ENCODE data around the gene FGF21.
A peak's percentile ranks its signal among the peaks of the same experiment; 100 is the strongest.

Gene FGF21

GRCh38 chr19:48722196-48722708 lies 33.1 kb upstream of the FGF21 start:
- H3K36me3 ChIP-seq (ENCODE audit: low read depth) = no peaks in the 10 kb centered on the region
- peaks cover 13% of the 10 kb centered on the region for H3K4me1 ChIP-seq (ENCODE audit: insufficient read depth, poor library complexity, severe bottlenecking)
- no peak for ATAC-seq (ENCODE audit: low read depth)
- no peak overlapping the region for H3K27ac ChIP-seq (ENCODE audit: poor library complexity, severe bottlenecking)
- no peaks in the 10 kb centered on the region for H3K9me3 ChIP-seq (ENCODE audit: severe bottlenecking)
- TF ChIP-seq, protein P1, sequence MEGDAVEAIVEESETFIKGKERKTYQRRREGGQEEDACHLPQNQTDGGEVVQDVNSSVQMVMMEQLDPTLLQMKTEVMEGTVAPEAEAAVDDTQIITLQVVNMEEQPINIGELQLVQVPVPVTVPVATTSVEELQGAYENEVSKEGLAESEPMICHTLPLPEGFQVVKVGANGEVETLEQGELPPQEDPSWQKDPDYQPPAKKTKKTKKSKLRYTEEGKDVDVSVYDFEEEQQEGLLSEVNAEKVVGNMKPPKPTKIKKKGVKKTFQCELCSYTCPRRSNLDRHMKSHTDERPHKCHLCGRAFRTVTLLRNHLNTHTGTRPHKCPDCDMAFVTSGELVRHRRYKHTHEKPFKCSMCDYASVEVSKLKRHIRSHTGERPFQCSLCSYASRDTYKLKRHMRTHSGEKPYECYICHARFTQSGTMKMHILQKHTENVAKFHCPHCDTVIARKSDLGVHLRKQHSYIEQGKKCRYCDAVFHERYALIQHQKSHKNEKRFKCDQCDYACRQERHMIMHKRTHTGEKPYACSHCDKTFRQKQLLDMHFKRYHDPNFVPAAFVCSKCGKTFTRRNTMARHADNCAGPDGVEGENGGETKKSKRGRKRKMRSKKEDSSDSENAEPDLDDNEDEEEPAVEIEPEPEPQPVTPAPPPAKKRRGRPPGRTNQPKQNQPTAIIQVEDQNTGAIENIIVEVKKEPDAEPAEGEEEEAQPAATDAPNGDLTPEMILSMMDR (IDR thresholded peaks at IDR 0.05; ENCODE audit: poor library complexity, severe bottlenecking) = no peak
- no peaks in the 10 kb centered on the region for H3K27me3 ChIP-seq (ENCODE audit: insufficient read depth, poor library complexity, severe bottlenecking)
- H3K4me3 ChIP-seq (ENCODE audit: severe bottlenecking) = no peak overlapping the region
- no peak for DNase-seq (ENCODE audit: low spot score)

- no peak for DNase-seq (ENCODE audit: low spot score)
- Histone ChIP-seq H3K27me3 (ENCODE audit: insufficient read depth, poor library complexity, severe bottlenecking) (no peaks in the 10 kb centered on the region), H3K4me3 (ENCODE audit: severe bottlenecking) (no peak overlapping the region), H3K4me1 (ENCODE audit: insufficient read depth, poor library complexity, severe bottlenecking) (peaks cover 13% of the 10 kb centered on the region), H3K36me3 (ENCODE audit: low read depth) (no peaks in the 10 kb centered on the region), H3K9me3 (ENCODE audit: severe bottlenecking) (no peaks in the 10 kb centered on the region), H3K27ac (ENCODE audit: poor library complexity, severe bottlenecking) (peak overlapping the region; percentile 75)
- TF ChIP-seq, protein P1 (IDR thresholded peaks at IDR 0.05; ENCODE audit: poor library complexity, severe bottlenecking) = no peak
- ATAC-seq (ENCODE audit: low read depth) = peak; percentile 52
Measured at GRCh38 chr19:48724796-48725753, 30.2 kb upstream of the FGF21 start.

GRCh38 chr19:48726556-48726955 lies 28.8 kb upstream of the FGF21 start:
- H3K27ac ChIP-seq (ENCODE audit: poor library complexity, severe bottlenecking) = no peak overlapping the region
- no peak overlapping the region for H3K4me3 ChIP-seq (ENCODE audit: severe bottlenecking)
- no peak for ATAC-seq (ENCODE audit: low read depth)
- H3K9me3 ChIP-seq (ENCODE audit: severe bottlenecking) = no peaks in the 10 kb centered on the region
- H3K4me1 ChIP-seq (ENCODE audit: insufficient read depth, poor library complexity, severe bottlenecking) = peaks cover 13% of the 10 kb centered on the region
- no peaks in the 10 kb centered on the region for H3K27me3 ChIP-seq (ENCODE audit: insufficient read depth, poor library complexity, severe bottlenecking)
- TF ChIP-seq, protein P1 (IDR thresholded peaks at IDR 0.05; ENCODE audit: poor library complexity, severe bottlenecking) = no peak
- no peak for DNase-seq (ENCODE audit: low spot score)
- no peaks in the 10 kb centered on the region for H3K36me3 ChIP-seq (ENCODE audit: low read depth)

DNA sequence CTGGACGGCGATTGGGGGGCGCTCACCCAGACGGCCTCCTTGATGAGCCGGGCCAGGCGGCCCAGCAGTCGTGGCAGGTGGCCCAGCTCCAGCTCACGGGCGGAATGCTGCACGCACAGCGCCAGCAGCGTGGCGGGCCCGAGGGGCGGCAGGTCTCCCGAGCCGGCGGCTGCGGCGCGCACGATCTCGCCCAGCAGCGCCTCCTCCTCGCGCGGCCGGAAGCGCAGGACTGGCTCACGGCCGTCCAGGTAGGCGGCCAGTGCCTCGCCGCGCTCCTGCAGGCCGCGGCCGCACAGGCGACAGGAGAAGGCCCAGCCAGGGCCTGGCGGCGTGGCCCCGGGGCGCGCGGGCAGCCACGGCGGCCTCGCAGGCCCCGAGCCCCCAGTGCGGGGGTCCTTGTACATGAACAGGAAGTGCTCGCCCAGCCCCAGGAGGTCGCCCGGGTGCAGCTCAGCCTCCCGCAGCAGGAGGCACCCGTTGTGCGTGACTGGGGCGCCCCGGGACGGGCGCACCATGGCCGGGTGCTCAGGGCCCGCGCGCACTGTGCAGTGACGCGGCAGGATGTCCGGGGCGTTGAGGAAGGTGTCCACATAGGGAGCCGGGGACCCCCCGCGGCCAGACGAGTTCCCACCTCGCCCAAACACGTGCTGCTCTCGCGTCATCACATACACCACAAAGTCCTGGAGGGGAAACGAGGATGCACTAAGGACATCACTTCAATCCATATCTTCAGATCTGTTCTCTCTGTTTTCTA lies 26.2 kb upstream of the FGF21 start:
- Histone ChIP-seq H3K27ac (ENCODE audit: poor library complexity, severe bottlenecking) (no peak overlapping the region), H3K36me3 (ENCODE audit: low read depth) (no peaks in the 10 kb centered on the region), H3K27me3 (ENCODE audit: insufficient read depth, poor library complexity, severe bottlenecking) (no peaks in the 10 kb centered on the region), H3K4me1 (ENCODE audit: insufficient read depth, poor library complexity, severe bottlenecking) (peaks cover 13% of the 10 kb centered on the region), H3K9me3 (ENCODE audit: severe bottlenecking) (no peaks in the 10 kb centered on the region), H3K4me3 (ENCODE audit: severe bottlenecking) (no peak overlapping the region)
- TF ChIP-seq, protein P1 (IDR thresholded peaks at IDR 0.05; ENCODE audit: poor library complexity, severe bottlenecking) = no peak
- no peak for DNase-seq (ENCODE audit: low spot score)
- ATAC-seq (ENCODE audit: low read depth) = no peak

All from RWPE2 (cell line).